ENCODE data around the gene RAC3. TPM values are rescaled to one million over a fixed set of nuclear protein-coding genes. Genes with fewer than 3 reads are reported as not detected.

RAC3 gene
- total RNA-seq, 2 experiments from 2014 or later: 3.3 to 5.3 TPM

DNA sequence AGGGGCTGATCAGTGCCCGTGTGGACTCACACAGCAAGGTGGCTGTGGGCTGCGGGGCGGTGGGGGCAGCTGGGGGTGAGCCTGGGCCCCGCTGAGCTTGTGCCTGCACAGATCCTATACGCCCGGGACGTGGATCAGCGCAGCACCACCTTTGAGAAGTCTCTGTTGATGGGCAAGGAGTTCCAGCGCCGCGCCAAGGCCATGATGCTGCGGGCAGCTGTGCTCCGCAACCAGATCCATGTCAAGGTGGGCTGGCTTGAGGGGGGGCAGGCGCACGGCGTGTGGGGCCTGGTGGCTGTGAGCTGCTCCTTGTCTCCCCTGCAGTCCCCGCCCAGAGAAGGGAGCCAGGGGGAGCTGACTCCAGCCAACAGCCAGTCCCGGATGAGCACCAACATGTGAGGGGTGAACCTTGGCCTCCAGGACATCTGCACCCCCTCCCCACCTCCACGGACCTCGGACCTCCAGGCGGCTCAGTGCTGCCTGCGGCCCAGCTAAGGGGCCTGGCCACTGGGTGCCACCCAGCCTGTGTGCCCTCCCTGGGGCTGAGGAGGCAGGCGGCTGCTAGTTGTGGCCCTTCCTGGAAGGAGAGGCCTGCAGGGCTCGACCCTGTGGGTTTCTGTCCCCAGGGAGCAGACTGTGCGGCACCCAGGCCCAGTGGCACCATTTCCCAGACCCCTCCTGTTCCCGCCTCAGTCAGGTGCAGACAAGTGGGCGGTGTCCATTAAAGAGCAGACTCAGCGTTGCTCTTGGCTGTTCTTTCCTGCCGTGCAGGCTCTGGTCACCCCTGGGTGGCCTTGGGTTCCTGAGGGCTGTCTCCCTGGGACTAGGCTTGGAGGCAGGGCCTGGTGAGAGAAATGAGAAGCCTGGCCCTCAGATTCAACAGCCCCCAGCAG lies 25.5 kb downstream of the RAC3 start:
- no peaks in the 10 kb centered on the region for H3K4me1 Mint-ChIP-seq (ENCODE audit: low read depth)
- H3K9me3 ChIP-seq (ENCODE audit: control insufficient read depth in 1 of 2, insufficient read depth in 1 of 2, low read length in 2 of 2): no peaks in the 10 kb centered on the region
- peaks cover 27% of the 10 kb centered on the region for H3K36me3 Mint-ChIP-seq (ENCODE audit: low read depth)
- POLR2A ChIA-PET: interaction anchor here (1.4 kb wide), 1 partner anchor 20 kb away, joined by 8 read pairs; the partner anchor contains the start of gene DCXR
- intact Hi-C loops (cut with DNase I, micrococcal nuclease): no loop called here
- H3K27me3 ChIP-seq (ENCODE audit: control insufficient read depth in 1 of 2, insufficient read depth in 2 of 2, low read length in 2 of 2): no peaks in the 10 kb centered on the region
- ATAC-seq (ENCODE audit: poor library complexity): no peak
- peak overlapping the region; percentile 11 for H3K4me3 Mint-ChIP-seq
- no peak for DNase-seq
- H3K27me3 Mint-ChIP-seq: no peaks in the 10 kb centered on the region
- CTCF ChIA-PET: no interaction called here
- TF ChIP-seq, protein P1, sequence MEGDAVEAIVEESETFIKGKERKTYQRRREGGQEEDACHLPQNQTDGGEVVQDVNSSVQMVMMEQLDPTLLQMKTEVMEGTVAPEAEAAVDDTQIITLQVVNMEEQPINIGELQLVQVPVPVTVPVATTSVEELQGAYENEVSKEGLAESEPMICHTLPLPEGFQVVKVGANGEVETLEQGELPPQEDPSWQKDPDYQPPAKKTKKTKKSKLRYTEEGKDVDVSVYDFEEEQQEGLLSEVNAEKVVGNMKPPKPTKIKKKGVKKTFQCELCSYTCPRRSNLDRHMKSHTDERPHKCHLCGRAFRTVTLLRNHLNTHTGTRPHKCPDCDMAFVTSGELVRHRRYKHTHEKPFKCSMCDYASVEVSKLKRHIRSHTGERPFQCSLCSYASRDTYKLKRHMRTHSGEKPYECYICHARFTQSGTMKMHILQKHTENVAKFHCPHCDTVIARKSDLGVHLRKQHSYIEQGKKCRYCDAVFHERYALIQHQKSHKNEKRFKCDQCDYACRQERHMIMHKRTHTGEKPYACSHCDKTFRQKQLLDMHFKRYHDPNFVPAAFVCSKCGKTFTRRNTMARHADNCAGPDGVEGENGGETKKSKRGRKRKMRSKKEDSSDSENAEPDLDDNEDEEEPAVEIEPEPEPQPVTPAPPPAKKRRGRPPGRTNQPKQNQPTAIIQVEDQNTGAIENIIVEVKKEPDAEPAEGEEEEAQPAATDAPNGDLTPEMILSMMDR (IDR thresholded peaks at IDR 0.05): no peak
- H3K36me3 ChIP-seq (ENCODE audit: insufficient read depth, low read length): peaks cover 78% of the 10 kb centered on the region
- no peak overlapping the region for H3K4me3 ChIP-seq (ENCODE audit: low read length)
- no peak overlapping the region for H3K27ac Mint-ChIP-seq
- H3K9me3 Mint-ChIP-seq: no peaks in the 10 kb centered on the region
- no peak overlapping the region for H3K27ac ChIP-seq (ENCODE audit: low read depth in 1 of 2, low read length in 2 of 2)
- peaks cover 24% of the 10 kb centered on the region for H3K4me1 ChIP-seq (ENCODE audit: insufficient read depth, low read length)

DNA sequence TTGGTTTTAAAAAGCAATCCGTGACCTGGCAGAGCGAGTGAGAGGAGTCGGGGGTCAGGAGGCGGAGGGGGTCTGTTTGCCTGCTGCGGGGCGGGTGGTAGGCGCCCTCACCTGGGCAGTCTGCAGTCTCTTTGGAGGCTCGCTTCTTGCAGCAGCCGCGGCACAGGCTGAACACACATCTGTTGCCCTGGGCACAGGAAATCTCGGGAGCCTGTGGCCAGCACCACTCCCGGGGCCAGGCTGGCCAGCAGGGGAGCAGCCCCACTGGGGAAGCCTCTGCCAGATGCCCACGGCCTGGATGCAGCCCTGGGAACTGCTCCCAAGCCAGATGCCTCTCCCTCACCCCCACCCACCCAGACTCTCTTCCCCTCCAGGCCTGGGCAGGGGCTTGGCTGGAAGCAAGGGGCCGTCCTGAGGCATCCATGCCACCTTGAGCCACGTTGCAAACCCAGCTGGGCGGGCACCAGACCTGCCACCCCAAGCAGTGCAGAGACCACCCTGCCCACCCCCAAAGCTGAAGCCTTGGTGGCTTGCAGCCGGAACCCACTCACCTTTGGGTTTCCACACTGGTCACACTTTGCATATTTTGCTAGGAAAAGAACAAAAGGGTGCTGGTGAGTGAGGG lies 26.9 kb downstream of the RAC3 start:
- Histone ChIP-seq H3K4me3 (ENCODE audit: low read length) (no peak overlapping the region), H3K27me3 (ENCODE audit: control insufficient read depth in 1 of 2, insufficient read depth in 2 of 2, low read length in 2 of 2) (no peaks in the 10 kb centered on the region), H3K9me3 (ENCODE audit: control insufficient read depth in 1 of 2, insufficient read depth in 1 of 2, low read length in 2 of 2) (no peaks in the 10 kb centered on the region), H3K4me1 (ENCODE audit: insufficient read depth, low read length) (peaks cover 13% of the 10 kb centered on the region), H3K36me3 (ENCODE audit: insufficient read depth, low read length) (peaks cover 86% of the 10 kb centered on the region), H3K27ac (ENCODE audit: low read depth in 1 of 2, low read length in 2 of 2) (no peak overlapping the region)
- H3K27me3 Mint-ChIP-seq: no peaks in the 10 kb centered on the region
- TF ChIP-seq, protein P1 (IDR thresholded peaks at IDR 0.05): no peak
- DNase-seq (no peak), ATAC-seq (ENCODE audit: poor library complexity) (no peak)
- H3K4me1 Mint-ChIP-seq (ENCODE audit: low read depth): no peaks in the 10 kb centered on the region
- intact Hi-C loops (cut with DNase I, micrococcal nuclease): no loop called here
- ChIA-PET CTCF (no interaction called here), POLR2A (no interaction called here)
- no peaks in the 10 kb centered on the region for H3K9me3 Mint-ChIP-seq
- H3K4me3 Mint-ChIP-seq: peak overlapping the region; percentile 20
- peaks cover 27% of the 10 kb centered on the region for H3K36me3 Mint-ChIP-seq (ENCODE audit: low read depth)
- no peak overlapping the region for H3K27ac Mint-ChIP-seq

DNA sequence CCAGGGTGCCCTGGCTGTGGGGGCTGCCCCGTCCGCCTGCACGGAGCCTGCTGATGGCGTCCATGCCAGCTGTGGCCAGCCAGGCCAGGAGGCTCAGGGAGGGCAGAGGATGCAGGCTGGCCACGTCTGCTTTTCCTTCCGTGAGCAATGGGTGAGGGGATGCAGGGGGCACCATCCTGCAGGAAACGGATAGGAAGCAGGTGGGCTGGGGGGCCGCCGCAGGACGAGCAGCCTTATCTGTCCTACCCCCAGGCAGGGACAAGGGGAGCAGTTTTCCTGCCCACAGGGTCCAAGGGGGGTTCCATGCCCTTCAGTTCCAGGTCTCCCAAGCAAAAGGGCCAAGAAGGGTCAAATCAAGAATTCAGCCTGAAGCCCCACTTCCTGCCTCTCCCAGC lies 27.4 kb downstream of the RAC3 start:
- ChIA-PET POLR2A (interaction anchor here (2.0 kb wide), 1 partner anchor 21 kb away, joined by 7 read pairs; the partner anchor contains the start of gene DCXR), CTCF (no interaction called here)
- TF ChIP-seq, protein P1 (IDR thresholded peaks at IDR 0.05): no peak
- Mint-ChIP-seq H3K4me1 (ENCODE audit: low read depth) (no peaks in the 10 kb centered on the region), H3K4me3 (no peak overlapping the region), H3K36me3 (ENCODE audit: low read depth) (peaks cover 27% of the 10 kb centered on the region), H3K27me3 (no peaks in the 10 kb centered on the region), H3K9me3 (no peaks in the 10 kb centered on the region), H3K27ac (no peak overlapping the region)
- Histone ChIP-seq H3K36me3 (ENCODE audit: insufficient read depth, low read length) (peaks cover 85% of the 10 kb centered on the region), H3K27me3 (ENCODE audit: control insufficient read depth in 1 of 2, insufficient read depth in 2 of 2, low read length in 2 of 2) (no peaks in the 10 kb centered on the region), H3K4me1 (ENCODE audit: insufficient read depth, low read length) (peaks cover 13% of the 10 kb centered on the region), H3K9me3 (ENCODE audit: control insufficient read depth in 1 of 2, insufficient read depth in 1 of 2, low read length in 2 of 2) (no peaks in the 10 kb centered on the region), H3K4me3 (ENCODE audit: low read length) (no peak overlapping the region), H3K27ac (ENCODE audit: low read depth in 1 of 2, low read length in 2 of 2) (no peak overlapping the region)
- intact Hi-C loops (cut with DNase I, micrococcal nuclease): no loop called here
- ATAC-seq (ENCODE audit: poor library complexity) (no peak), DNase-seq (no peak)

Data from CD4-positive, alpha-beta T cell (primary cell).